ENCODE data around the gene ABCA4.
"Not testable (repeated sequence)": the region's sequence is repeated elsewhere in the genome, so short reads cannot be mapped to it uniquely, and the experiment has no call there.

- TF ChIP-seq CTCF (IDR thresholded peaks at IDR 0.05); POLR2AphosphoS5 (IDR thresholded peaks at IDR 0.05; ENCODE audit: low read depth, low read length); REST (IDR thresholded peaks at IDR 0.05; ENCODE audit: insufficient read depth in 1 of 2, low read depth in 2 of 2, low read length in 1 of 2); SIN3A (IDR thresholded peaks at IDR 0.05; ENCODE audit: borderline replicate concordance, insufficient read depth, low read depth, low read length); TCF7L2 (IDR thresholded peaks at IDR 0.05; ENCODE audit: low read depth, low read length): not testable (repeated sequence)
These were observed 173.8 kb downstream of the ABCA4 start for GRCh38 chr1:93947002-93947686.

All from Panc1 (cell line).